ENCODE results near the gene CHRM4. TPM values are rescaled to one million over a fixed set of nuclear protein-coding genes. Genes with fewer than 3 reads are reported as not detected.
"Not testable (repeated sequence)": the region's sequence is repeated elsewhere in the genome, so short reads cannot be mapped to it uniquely, and the experiment has no call there.

CHRM4 gene
- total RNA-seq, 2 donors from 2014 or later, result 4.3 to 4.8 TPM

GRCh38 chr11:46376258-46377050 is 15.1 kb downstream of the CHRM4 start:
- ATAC-seq (no peak), DNase-seq (no peak)
- no peaks in the 10 kb centered on the region for H3K9me3 ChIP-seq (ENCODE audit: control insufficient read depth, low read length, poor library complexity, severe bottlenecking)
- Mint-ChIP-seq H3K27ac (no peak overlapping the region), H3K27me3 (no peaks in the 10 kb centered on the region), H3K4me1 (peaks cover 7% of the 10 kb centered on the region), H3K4me3 (no peak overlapping the region), H3K36me3 (ENCODE audit: low read depth) (peaks cover 9% of the 10 kb centered on the region)

GRCh38 chr11:46375392-46376101 is 16.0 kb downstream of the CHRM4 start:
- H3K36me3 Mint-ChIP-seq (ENCODE audit: low read depth), result peaks cover 9% of the 10 kb centered on the region
- no peaks in the 10 kb centered on the region for H3K27me3 Mint-ChIP-seq
- no peak overlapping the region for H3K27ac Mint-ChIP-seq
- ATAC-seq (no peak), DNase-seq (no peak)
- peaks cover 7% of the 10 kb centered on the region for H3K4me1 Mint-ChIP-seq
- H3K9me3 ChIP-seq (ENCODE audit: control insufficient read depth, low read length, poor library complexity, severe bottlenecking), result no peaks in the 10 kb centered on the region
- no peak overlapping the region for H3K4me3 Mint-ChIP-seq

GRCh38 chr11:46374815-46375214 is 16.8 kb downstream of the CHRM4 start:
- ATAC-seq, result no peak
- H3K36me3 Mint-ChIP-seq (ENCODE audit: low read depth), result peaks cover 9% of the 10 kb centered on the region
- DNase-seq, result no peak
- no peak overlapping the region for H3K27ac Mint-ChIP-seq
- H3K9me3 ChIP-seq (ENCODE audit: control insufficient read depth, low read length, poor library complexity, severe bottlenecking), result no peaks in the 10 kb centered on the region
- H3K4me1 Mint-ChIP-seq, result peaks cover 4% of the 10 kb centered on the region
- H3K27me3 Mint-ChIP-seq, result no peaks in the 10 kb centered on the region
- H3K4me3 Mint-ChIP-seq, result no peak overlapping the region

GRCh38 chr11:46373787-46374740 is 17.5 kb downstream of the CHRM4 start:
- H3K27ac Mint-ChIP-seq, result no peak overlapping the region
- no peak overlapping the region for H3K4me3 Mint-ChIP-seq
- no peak for DNase-seq
- no peaks in the 10 kb centered on the region for H3K9me3 ChIP-seq (ENCODE audit: control insufficient read depth, low read length, poor library complexity, severe bottlenecking)
- peaks cover 7% of the 10 kb centered on the region for H3K4me1 Mint-ChIP-seq
- peaks cover 9% of the 10 kb centered on the region for H3K36me3 Mint-ChIP-seq (ENCODE audit: low read depth)
- no peak for ATAC-seq
- no peaks in the 10 kb centered on the region for H3K27me3 Mint-ChIP-seq

GRCh38 chr11:46372501-46372900 is 19.1 kb downstream of the CHRM4 start:
- not testable (repeated sequence) for H3K9me3 ChIP-seq (ENCODE audit: control insufficient read depth, low read length, poor library complexity, severe bottlenecking); ATAC-seq; DNase-seq; H3K27me3 Mint-ChIP-seq; H3K4me3 Mint-ChIP-seq; H3K27ac Mint-ChIP-seq; H3K36me3 Mint-ChIP-seq (ENCODE audit: low read depth)
- peaks cover 12% of the 10 kb centered on the region for H3K4me1 Mint-ChIP-seq

GRCh38 chr11:46372086-46372485 is 19.5 kb downstream of the CHRM4 start:
- H3K9me3 ChIP-seq (ENCODE audit: control insufficient read depth, low read length, poor library complexity, severe bottlenecking), result no peaks in the 10 kb centered on the region
- Mint-ChIP-seq H3K36me3 (ENCODE audit: low read depth) (peaks cover 2% of the 10 kb centered on the region), H3K27me3 (no peaks in the 10 kb centered on the region), H3K4me3 (no peak overlapping the region), H3K27ac (no peak overlapping the region), H3K4me1 (peaks cover 16% of the 10 kb centered on the region)
- DNase-seq, result no peak
- no peak for ATAC-seq

- not testable (repeated sequence) for H3K36me3 Mint-ChIP-seq (ENCODE audit: low read depth); H3K4me3 Mint-ChIP-seq; DNase-seq; H3K9me3 ChIP-seq (ENCODE audit: control insufficient read depth, low read length, poor library complexity, severe bottlenecking); ATAC-seq; H3K27me3 Mint-ChIP-seq; H3K27ac Mint-ChIP-seq
- H3K4me1 Mint-ChIP-seq, result peaks cover 16% of the 10 kb centered on the region
These were observed 20.3 kb downstream of the CHRM4 start for GRCh38 chr11:46371262-46371661.

- ATAC-seq (no peak), DNase-seq (no peak)
- Mint-ChIP-seq H3K4me3 (no peak overlapping the region), H3K27me3 (no peaks in the 10 kb centered on the region), H3K27ac (no peak overlapping the region), H3K36me3 (ENCODE audit: low read depth) (peaks cover 2% of the 10 kb centered on the region), H3K4me1 (peaks cover 16% of the 10 kb centered on the region)
- no peaks in the 10 kb centered on the region for H3K9me3 ChIP-seq (ENCODE audit: control insufficient read depth, low read length, poor library complexity, severe bottlenecking)
These were observed 21.3 kb downstream of the CHRM4 start for GRCh38 chr11:46370253-46370652.

- H3K4me3 Mint-ChIP-seq, result no peak overlapping the region
- H3K27ac Mint-ChIP-seq, result peak overlapping the region; percentile 11
- ATAC-seq, result peak; percentile 77
- peaks cover 21% of the 10 kb centered on the region for H3K4me1 Mint-ChIP-seq
- H3K36me3 Mint-ChIP-seq (ENCODE audit: low read depth), result no peaks in the 10 kb centered on the region
- no peak for DNase-seq
- no peaks in the 10 kb centered on the region for H3K27me3 Mint-ChIP-seq
- H3K9me3 ChIP-seq (ENCODE audit: control insufficient read depth, low read length, poor library complexity, severe bottlenecking), result no peaks in the 10 kb centered on the region
These were observed 22.0 kb downstream of the CHRM4 start for GRCh38 chr11:46369458-46370152.

- DNase-seq (no peak), ATAC-seq (no peak)
- Mint-ChIP-seq H3K4me3 (no peak overlapping the region), H3K27ac (peak overlapping the region; percentile 67), H3K4me1 (peaks cover 23% of the 10 kb centered on the region), H3K27me3 (no peaks in the 10 kb centered on the region), H3K36me3 (ENCODE audit: low read depth) (no peaks in the 10 kb centered on the region)
- no peaks in the 10 kb centered on the region for H3K9me3 ChIP-seq (ENCODE audit: control insufficient read depth, low read length, poor library complexity, severe bottlenecking)
These were observed 23.7 kb downstream of the CHRM4 start for GRCh38 chr11:46367916-46368267.

- ATAC-seq (peak; percentile 84), DNase-seq (peak; percentile 58 to 65 (median 64))
- no peaks in the 10 kb centered on the region for H3K9me3 ChIP-seq (ENCODE audit: control insufficient read depth, low read length, poor library complexity, severe bottlenecking)
- Mint-ChIP-seq H3K27ac (peak overlapping the region; percentile 67), H3K27me3 (no peaks in the 10 kb centered on the region), H3K4me3 (peak overlapping the region; percentile 53), H3K36me3 (ENCODE audit: low read depth) (no peaks in the 10 kb centered on the region), H3K4me1 (peaks cover 25% of the 10 kb centered on the region)
These were observed 24.2 kb downstream of the CHRM4 start for GRCh38 chr11:46367244-46367915.

GRCh38 chr11:46366661-46367161 is 24.9 kb downstream of the CHRM4 start:
- Mint-ChIP-seq H3K4me3 (no peak overlapping the region), H3K4me1 (peaks cover 25% of the 10 kb centered on the region), H3K27ac (no peak overlapping the region), H3K27me3 (no peaks in the 10 kb centered on the region), H3K36me3 (ENCODE audit: low read depth) (no peaks in the 10 kb centered on the region)
- ATAC-seq (no peak), DNase-seq (no peak)
- no peaks in the 10 kb centered on the region for H3K9me3 ChIP-seq (ENCODE audit: control insufficient read depth, low read length, poor library complexity, severe bottlenecking)

Measured in T-helper 17 cell (primary cell).